Measurements from ENCODE around the gene U2AF1L4. TPM values are rescaled to one million over a fixed set of nuclear protein-coding genes. Genes with fewer than 3 reads are reported as not detected.

Gene U2AF1L4, protein sequence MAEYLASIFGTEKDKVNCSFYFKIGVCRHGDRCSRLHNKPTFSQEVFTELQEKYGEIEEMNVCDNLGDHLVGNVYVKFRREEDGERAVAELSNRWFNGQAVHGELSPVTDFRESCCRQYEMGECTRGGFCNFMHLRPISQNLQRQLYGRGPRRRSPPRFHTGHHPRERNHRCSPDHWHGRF
- 10 to 100 TPM; 14.6 to 45.0 TPM for total RNA-seq

DNA sequence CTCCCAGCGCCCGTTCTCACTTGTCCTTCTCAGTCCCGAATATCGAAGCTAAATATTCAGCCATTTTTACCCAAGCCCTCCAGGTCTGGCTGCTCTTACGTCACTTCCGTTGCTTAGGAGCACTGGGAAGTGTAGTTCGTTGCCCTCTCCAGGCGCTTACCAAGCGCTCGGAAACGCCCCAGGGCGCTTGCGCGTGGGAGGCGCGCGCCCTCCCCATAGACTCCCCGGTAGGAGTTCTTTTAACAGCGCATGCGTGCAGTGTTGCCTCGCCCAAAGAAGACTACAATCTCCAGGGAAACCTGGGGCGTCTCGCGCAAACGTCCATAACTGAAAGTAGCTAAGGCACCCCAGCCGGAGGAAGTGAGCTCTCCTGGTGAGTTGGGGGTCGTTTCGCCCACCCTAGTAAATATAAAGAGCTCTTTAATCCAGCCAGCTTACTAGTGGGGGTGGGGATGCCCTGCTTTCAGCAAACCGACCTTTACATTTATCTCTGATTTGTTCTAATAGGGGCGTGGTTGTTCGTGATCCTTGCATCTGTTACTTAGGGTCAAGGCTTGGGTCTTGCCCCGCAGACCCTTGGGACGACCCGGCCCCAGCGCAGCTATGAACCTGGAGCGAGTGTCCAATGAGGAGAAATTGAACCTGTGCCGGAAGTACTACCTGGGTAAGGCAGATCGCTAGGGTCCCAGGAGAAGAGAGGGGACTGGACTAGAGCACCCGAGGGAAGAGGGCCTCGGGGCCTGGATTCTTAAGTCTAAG lies at the start of gene U2AF1L4, which contains the start of gene PSENEN:
Gene U2AF1L4 (minus strand): TSS at position 91 of the 759 bp plus-strand sequence. CDS start 27 bp downstream, at position 64.
Gene PSENEN (plus strand): TSS at position 324 of the 759 bp plus-strand sequence. CDS start 280 bp downstream, at position 604.
- peak within 1 kb of the TSS; percentile 99 to 100 for H3K27ac ChIP-seq
- under 1% methylated on average over 40 of the region's 40 CpGs for WGBS
- DNase-seq (ENCODE audit: low spot score), result peak; percentile 99
- H3K27me3 ChIP-seq (replicated peaks; ENCODE audit: insufficient read depth), result no peaks in the 10 kb centered on the region
- TF ChIP-seq, protein P1, sequence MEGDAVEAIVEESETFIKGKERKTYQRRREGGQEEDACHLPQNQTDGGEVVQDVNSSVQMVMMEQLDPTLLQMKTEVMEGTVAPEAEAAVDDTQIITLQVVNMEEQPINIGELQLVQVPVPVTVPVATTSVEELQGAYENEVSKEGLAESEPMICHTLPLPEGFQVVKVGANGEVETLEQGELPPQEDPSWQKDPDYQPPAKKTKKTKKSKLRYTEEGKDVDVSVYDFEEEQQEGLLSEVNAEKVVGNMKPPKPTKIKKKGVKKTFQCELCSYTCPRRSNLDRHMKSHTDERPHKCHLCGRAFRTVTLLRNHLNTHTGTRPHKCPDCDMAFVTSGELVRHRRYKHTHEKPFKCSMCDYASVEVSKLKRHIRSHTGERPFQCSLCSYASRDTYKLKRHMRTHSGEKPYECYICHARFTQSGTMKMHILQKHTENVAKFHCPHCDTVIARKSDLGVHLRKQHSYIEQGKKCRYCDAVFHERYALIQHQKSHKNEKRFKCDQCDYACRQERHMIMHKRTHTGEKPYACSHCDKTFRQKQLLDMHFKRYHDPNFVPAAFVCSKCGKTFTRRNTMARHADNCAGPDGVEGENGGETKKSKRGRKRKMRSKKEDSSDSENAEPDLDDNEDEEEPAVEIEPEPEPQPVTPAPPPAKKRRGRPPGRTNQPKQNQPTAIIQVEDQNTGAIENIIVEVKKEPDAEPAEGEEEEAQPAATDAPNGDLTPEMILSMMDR (IDR thresholded peaks at IDR 0.05), result peak in 2 of 4 experiments; percentile 26 to 48
- TF ChIP-seq POLR2AphosphoS5 (IDR thresholded peaks at IDR 0.05) (peak; percentile 99), POLR2A (IDR thresholded peaks at IDR 0.05) (peak; percentile 56)
- peak within 1 kb of the TSS; percentile 89 to 94 for H3K4me3 ChIP-seq
- no peaks in the 10 kb centered on the region for H3K9me3 ChIP-seq
- H3K4me1 ChIP-seq (replicated peaks), result peaks cover 16% of the 10 kb centered on the region
- intact Hi-C loops (cut with DNase I), result loop anchor here (10.0 kb wide), 1 partner anchor 469 kb away; the partner anchor contains the start of genes ZNF146 and ZNF565
- H3K36me3 ChIP-seq, result no peaks in the 10 kb centered on the region

DNA sequence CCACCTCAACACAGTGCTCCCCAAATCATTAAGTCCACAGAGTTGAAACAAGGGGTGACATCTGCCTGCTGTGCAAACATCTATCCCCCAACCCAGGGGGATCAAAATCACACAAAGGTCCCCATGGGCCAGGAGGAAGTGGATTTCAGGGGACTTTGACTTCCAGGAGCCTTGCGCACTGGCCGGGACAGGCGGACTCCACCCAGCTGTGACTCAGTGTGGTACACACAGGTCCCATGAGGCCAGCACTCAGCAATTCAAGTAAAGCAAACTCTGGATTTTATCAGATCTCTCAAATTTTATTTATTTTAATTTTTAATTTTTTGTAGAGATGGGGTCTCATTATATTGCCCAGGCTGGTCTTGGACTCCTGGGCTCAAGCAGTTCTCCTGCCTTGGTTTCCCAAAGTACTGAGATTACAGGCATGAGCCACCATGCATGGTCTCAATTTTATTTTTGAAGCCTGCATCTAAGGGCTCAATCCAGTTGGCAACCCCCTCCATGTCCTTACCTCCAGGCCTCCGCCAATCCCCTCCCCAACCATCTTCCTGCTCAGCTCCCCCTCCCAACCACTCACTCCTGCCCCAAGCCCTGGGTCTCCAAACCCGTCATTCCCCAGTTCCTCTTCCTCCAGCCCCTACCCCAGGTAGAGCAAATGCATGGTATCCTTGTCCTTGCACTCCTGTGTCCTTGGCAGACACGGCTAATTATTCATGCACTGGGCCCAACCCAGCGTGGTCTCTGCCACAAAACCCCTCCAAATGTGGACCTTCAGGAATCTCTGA lies 48.4 kb upstream of the U2AF1L4 start:
- intact Hi-C loops (cut with DNase I), result no loop called here
- DNase-seq (ENCODE audit: low spot score), result no peak
- Histone ChIP-seq H3K27me3 (replicated peaks; ENCODE audit: insufficient read depth) (peaks cover 12% of the 10 kb centered on the region), H3K36me3 (no peaks in the 10 kb centered on the region), H3K4me3 (no peak overlapping the region), H3K4me1 (replicated peaks) (peaks cover 2% of the 10 kb centered on the region), H3K27ac (no peak overlapping the region), H3K9me3 (no peaks in the 10 kb centered on the region)
- WGBS, result 75% methylated on average over 7 of the region's 7 CpGs
- TF ChIP-seq POLR2AphosphoS5 (IDR thresholded peaks at IDR 0.05), result no peak
- TF ChIP-seq, protein P1 (IDR thresholded peaks at IDR 0.05), result no peak
- no peak for TF ChIP-seq POLR2A (IDR thresholded peaks at IDR 0.05)

DNA sequence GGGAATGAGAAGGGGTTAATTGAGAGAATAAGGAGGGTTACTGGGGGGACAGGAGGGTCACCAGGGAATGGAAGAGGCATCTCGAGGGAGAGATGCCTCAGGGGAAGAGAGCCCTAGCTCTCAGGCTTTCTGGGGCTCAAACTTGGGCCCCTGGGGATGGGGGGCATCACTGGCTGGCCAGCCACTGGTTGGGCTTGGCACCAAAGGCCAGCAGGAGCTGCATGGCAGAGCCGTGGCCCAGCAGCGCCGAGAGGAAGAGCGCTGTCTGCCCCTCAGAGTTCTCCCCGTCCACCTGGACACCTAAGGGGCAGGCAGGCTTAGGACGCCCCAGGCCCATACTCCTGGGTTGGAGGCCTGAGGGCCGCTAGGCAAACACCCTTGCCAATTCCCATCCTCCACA lies 47.7 kb upstream of the U2AF1L4 start:
- H3K4me1 ChIP-seq (replicated peaks), result peaks cover 2% of the 10 kb centered on the region
- H3K9me3 ChIP-seq, result no peaks in the 10 kb centered on the region
- DNase-seq (ENCODE audit: low spot score), result no peak
- H3K36me3 ChIP-seq, result no peaks in the 10 kb centered on the region
- intact Hi-C loops (cut with DNase I), result no loop called here
- H3K27me3 ChIP-seq (replicated peaks; ENCODE audit: insufficient read depth), result peaks cover 12% of the 10 kb centered on the region
- H3K4me3 ChIP-seq, result no peak overlapping the region
- WGBS, result 66% methylated on average over 8 of the region's 8 CpGs
- no peak for TF ChIP-seq POLR2A (IDR thresholded peaks at IDR 0.05)
- TF ChIP-seq, protein P1 (IDR thresholded peaks at IDR 0.05), result no peak
- no peak for TF ChIP-seq POLR2AphosphoS5 (IDR thresholded peaks at IDR 0.05)
- H3K27ac ChIP-seq, result no peak overlapping the region

DNA sequence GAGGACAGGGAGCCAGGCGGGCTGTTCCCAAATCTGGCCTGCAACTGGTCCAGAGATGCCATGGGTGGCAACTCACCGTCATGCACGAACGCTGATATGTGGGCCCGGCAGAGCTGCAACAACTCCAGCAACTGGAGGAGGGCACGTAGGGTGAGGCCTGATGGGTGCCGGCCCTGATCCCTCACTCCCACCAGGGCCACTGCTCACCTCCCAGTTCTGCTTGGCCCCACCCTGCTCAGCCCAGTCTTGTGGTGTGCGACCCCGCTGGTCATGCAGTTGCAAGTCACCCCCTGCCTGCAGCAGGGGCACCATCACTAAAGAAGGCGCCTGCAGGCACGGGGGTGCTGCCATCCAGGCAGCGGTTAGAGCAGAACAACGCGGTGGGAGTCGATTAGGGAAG lies 47.1 kb upstream of the U2AF1L4 start:
- H3K36me3 ChIP-seq, result no peaks in the 10 kb centered on the region

More for the DNA sequence above, 47.1 kb upstream of the U2AF1L4 start:
- TF ChIP-seq, protein P1 (IDR thresholded peaks at IDR 0.05), result no peak
- TF ChIP-seq POLR2A (IDR thresholded peaks at IDR 0.05) (no peak), POLR2AphosphoS5 (IDR thresholded peaks at IDR 0.05) (no peak)
- no peaks in the 10 kb centered on the region for H3K9me3 ChIP-seq
- no peak for DNase-seq (ENCODE audit: low spot score)
- WGBS, result 87% methylated on average over 15 of the region's 15 CpGs
- no peak overlapping the region for H3K4me3 ChIP-seq
- peaks cover 9% of the 10 kb centered on the region for H3K27me3 ChIP-seq (replicated peaks; ENCODE audit: insufficient read depth)
- H3K27ac ChIP-seq, result no peak overlapping the region
- no peaks in the 10 kb centered on the region for H3K4me1 ChIP-seq (replicated peaks)
- intact Hi-C loops (cut with DNase I), result no loop called here
